GM21786 (cell line): Measurements from ENCODE around the gene ZBTB47.

ENCODE experiments used
- ATAC-seq: cut with Tn5 transposase; IDR thresholded peaks from one replicate; pipeline ENCODE4 v1.9.1; 2021; ENCODE audit not compliant: unreplicated experiment

ZBTB47 gene

GRCh38 chr3:42698216-42698910 is 44.9 kb downstream of the ZBTB47 start:
- ATAC-seq, result no peak

GRCh38 chr3:42698911-42699230 is 45.4 kb downstream of the ZBTB47 start:
- ATAC-seq, result no peak

GRCh38 chr3:42699511-42699971 is 46.0 kb downstream of the ZBTB47 start:
- ATAC-seq, result no peak

- ATAC-seq, result no peak
These were observed 47.1 kb downstream of the ZBTB47 start for GRCh38 chr3:42700366-42701288.

- no peak for ATAC-seq
These were observed 48.0 kb downstream of the ZBTB47 start for GRCh38 chr3:42701371-42702065.

- ATAC-seq, result no peak
These were observed 48.8 kb downstream of the ZBTB47 start, which contains the start of gene HHATL for GRCh38 chr3:42702066-42702951. TSS of gene HHATL (minus strand) at chr3:42702798. CDS start at chr3:42700826, 1,972 bp downstream.

GRCh38 chr3:42702982-42703694 is 49.6 kb downstream of the ZBTB47 start:
- no peak for ATAC-seq

GRCh38 chr3:42703695-42704025 is 50.2 kb downstream of the ZBTB47 start:
- no peak for ATAC-seq

- ATAC-seq, result no peak
These were observed 50.8 kb downstream of the ZBTB47 start for GRCh38 chr3:42704136-42704841.

GRCh38 chr3:42705058-42705767 is 51.7 kb downstream of the ZBTB47 start:
- ATAC-seq, result no peak

GRCh38 chr3:42705962-42706585 is 52.6 kb downstream of the ZBTB47 start:
- ATAC-seq, result no peak

- no peak for ATAC-seq
These were observed 53.5 kb downstream of the ZBTB47 start for GRCh38 chr3:42706721-42707619.

GRCh38 chr3:42707620-42708355 is 54.3 kb downstream of the ZBTB47 start:
- ATAC-seq, result no peak

GRCh38 chr3:42708611-42709151 is 55.2 kb downstream of the ZBTB47 start:
- ATAC-seq, result no peak

- no peak for ATAC-seq
These were observed 56.1 kb downstream of the ZBTB47 start for GRCh38 chr3:42709621-42710020.

GRCh38 chr3:42710323-42711021 is 57.0 kb downstream of the ZBTB47 start:
- ATAC-seq, result no peak
